Amniotic stem cell (primary cell): ENCODE measurements around the gene UNCX.

Source experiments
- DNase-seq: peaks from one replicate; lab custom pipeline; 2025; lab: John Stamatoyannopoulos, UW

The UNCX gene

GRCh38 chr7:1232103-1232466 lies 587 bp upstream of the UNCX start:
- DNase-seq: no peak

GRCh38 chr7:1233333-1234048 lies 819 bp downstream of the UNCX start:
- no peak for DNase-seq

GRCh38 chr7:1234049-1234880 lies 1.6 kb downstream of the UNCX start:
- no peak for DNase-seq

- DNase-seq: no peak
These were observed 2.3 kb downstream of the UNCX start for GRCh38 chr7:1234881-1235500.

- no peak for DNase-seq
These were observed 2.9 kb downstream of the UNCX start for GRCh38 chr7:1235501-1236131.

- no peak for DNase-seq
These were observed 3.5 kb downstream of the UNCX start for GRCh38 chr7:1236132-1236661.

- no peak for DNase-seq
These were observed 4.4 kb downstream of the UNCX start for GRCh38 chr7:1236831-1237701.

GRCh38 chr7:1237704-1238255 lies 5.1 kb downstream of the UNCX start:
- DNase-seq: no peak

- DNase-seq: no peak
These were observed 5.8 kb downstream of the UNCX start for GRCh38 chr7:1238450-1238882.

- DNase-seq: no peak
These were observed 6.5 kb downstream of the UNCX start for GRCh38 chr7:1238931-1239802.

- DNase-seq: no peak
These were observed 7.3 kb downstream of the UNCX start for GRCh38 chr7:1239803-1240516.

- DNase-seq: no peak
These were observed 8.0 kb downstream of the UNCX start for GRCh38 chr7:1240517-1241257.

GRCh38 chr7:1241258-1241602 lies 8.6 kb downstream of the UNCX start:
- no peak for DNase-seq

GRCh38 chr7:1241603-1242255 lies 9.1 kb downstream of the UNCX start:
- DNase-seq: no peak

GRCh38 chr7:1242256-1242605 lies 9.6 kb downstream of the UNCX start:
- DNase-seq: no peak

GRCh38 chr7:1242606-1243289 lies 10.1 kb downstream of the UNCX start:
- DNase-seq: no peak

GRCh38 chr7:1243290-1243963 lies 10.8 kb downstream of the UNCX start:
- DNase-seq: no peak
